ENCODE data around the gene NIN.

GRCh38 chr14:50719911-50720759 lies 110.8 kb downstream of the NIN start:
- TF ChIP-seq EP300 (IDR thresholded peaks at IDR 0.05) (no peak), POLR2AphosphoS5 (IDR thresholded peaks at IDR 0.05) (no peak)
